HEK293 (cell line): ENCODE measurements around the gene KRTAP10-10.
A peak's percentile ranks its signal among the peaks of the same experiment; 100 is the strongest.

Source experiments
- CTCF ChIA-PET: fragments of 350-600 bp; formaldehyde crosslinking; extraction: SDS; loops from one replicate; lab custom pipeline; 2021; ENCODE audit warnings: antibody characterized with exemption; lab: Yijun Ruan, JAX
- POLR2A ChIA-PET: fragments of 300-600 bp; formaldehyde crosslinking; extraction: SDS; loops from one replicate; lab custom pipeline; 2020; ENCODE audit warnings: antibody characterized with exemption, inconsistent platforms; lab: Yijun Ruan, JAX
- H3K27ac ChIP-seq: fragments of 200-500 bp; sonication (Bioruptor generic); 2 replicates; pipeline ENCODE4 v1.5.1; 2014; ENCODE audit warnings: low read depth, low read length, control low read depth, inconsistent platforms; ENCODE audit errors: extremely low read depth
- H3K36me3 ChIP-seq, 2 experiments: fragments of 200-500 bp in 1 of 2; sonication (Bioruptor generic) in 1 of 2; 1 replicate in 1 of 2; 2 replicates in 1 of 2; pipeline ENCODE4 v1.5.1; 2014 to 2017; ENCODE audit warnings: inconsistent platforms in 2 of 2, low read length in 2 of 2; ENCODE audit not compliant: control insufficient read depth in 2 of 2, insufficient read depth in 1 of 2
- H3K4me1 ChIP-seq: fragments of 200-500 bp; sonication (Bioruptor generic); 2 replicates; pipeline ENCODE4 v1.5.1; 2014; ENCODE audit warnings: mild to moderate bottlenecking, low read length, inconsistent platforms; ENCODE audit not compliant: control insufficient read depth, insufficient read depth
- H3K4me3 ChIP-seq: 2 replicates; pipeline ENCODE4 v1.5.1; 2011; ENCODE audit warnings: low read depth, mild to moderate bottlenecking, control low read depth, low read length, moderate library complexity
- H3K9me3 ChIP-seq: fragments of 200-500 bp; sonication (Bioruptor generic); 2 replicates; pipeline ENCODE4 v1.5.1; 2014; ENCODE audit warnings: low read depth, low read length, inconsistent platforms; ENCODE audit not compliant: control insufficient read depth, insufficient read depth
- BCL11A ChIP-seq: fragments of 450-650 bp; formaldehyde crosslinking; IDR thresholded peaks from 2 replicates; pipeline ENCODE4 v1.5.1; 2016; ENCODE audit warnings: low read depth, missing biosample characterization, missing genetic modification characterization
- BCL6B ChIP-seq: fragments of 450-650 bp; formaldehyde crosslinking; IDR thresholded peaks from 2 replicates; pipeline ENCODE4 v1.5.1; 2017; ENCODE audit warnings: missing biosample characterization, missing genetic modification characterization
- KLF8 ChIP-seq: fragments of 450-650 bp; formaldehyde crosslinking; IDR thresholded peaks from 2 replicates; pipeline ENCODE4 v1.5.1; 2016; ENCODE audit warnings: missing biosample characterization, missing genetic modification characterization
- MEIS1 ChIP-seq: sonication (generic); formaldehyde crosslinking; IDR thresholded peaks from 2 replicates; pipeline ENCODE4 v1.8.1; 2022; ENCODE audit warnings: missing genetic modification reagents, mild to moderate bottlenecking, borderline replicate concordance
- PBX3 ChIP-seq: sonication (generic); formaldehyde crosslinking; IDR thresholded peaks from 2 replicates; pipeline ENCODE4 v1.8.1; 2022; ENCODE audit warnings: mild to moderate bottlenecking, moderate library complexity, missing genetic modification reagents
- PRDM10 ChIP-seq: fragments of 450-650 bp; formaldehyde crosslinking; IDR thresholded peaks from 2 replicates; pipeline ENCODE4 v1.5.1; 2016; ENCODE audit warnings: missing biosample characterization, missing genetic modification characterization
- SCRT2 ChIP-seq: fragments of 450-650 bp; formaldehyde crosslinking; IDR thresholded peaks from 2 replicates; pipeline ENCODE4 v1.5.1; 2016; ENCODE audit warnings: missing biosample characterization, missing genetic modification characterization
- TCF7L2 ChIP-seq: IDR thresholded peaks from 2 replicates; pipeline ENCODE4 v1.6.1; 2011; ENCODE audit warnings: low read depth, mild to moderate bottlenecking, inconsistent platforms, low read length, moderate library complexity, borderline replicate concordance
- ZNF274 ChIP-seq, 2 experiments: fragments of 200-500 bp in 1 of 2; fragments of 450-650 bp in 1 of 2; sonication (Bioruptor generic) in 1 of 2; formaldehyde crosslinking in 1 of 2; IDR thresholded peaks; 2 replicates each; pipeline versions ENCODE4 v1.5.1 to v1.6.1; 2014 to 2016; ENCODE audit warnings: borderline replicate concordance in 1 of 2, inconsistent platforms in 1 of 2, low read length in 1 of 2, missing biosample characterization in 1 of 2, missing genetic modification characterization in 1 of 2
- ZNF302 ChIP-seq: fragments of 450-650 bp; formaldehyde crosslinking; IDR thresholded peaks from 2 replicates; pipeline ENCODE4 v1.5.1; 2016; ENCODE audit warnings: missing biosample characterization, missing genetic modification characterization, low read depth
- ZNF324 ChIP-seq: fragments of 450-650 bp; formaldehyde crosslinking; IDR thresholded peaks from 2 replicates; pipeline ENCODE4 v1.5.1; 2016; ENCODE audit warnings: missing biosample characterization, missing genetic modification characterization
- ZNF362 ChIP-seq: fragments of 450-650 bp; formaldehyde crosslinking; IDR thresholded peaks from 2 replicates; pipeline ENCODE4 v1.5.1; 2016; ENCODE audit warnings: missing biosample characterization, missing genetic modification characterization
- ZNF398 ChIP-seq: fragments of 450-650 bp; formaldehyde crosslinking; IDR thresholded peaks from 2 replicates; pipeline ENCODE4 v1.5.1; 2017; ENCODE audit warnings: missing biosample characterization, missing genetic modification characterization
- ZNF488 ChIP-seq: fragments of 450-650 bp; formaldehyde crosslinking; IDR thresholded peaks from 2 replicates; pipeline ENCODE4 v1.5.1; 2016; ENCODE audit warnings: missing biosample characterization, missing genetic modification characterization
- ZNF513 ChIP-seq: fragments of 450-650 bp; IDR thresholded peaks from 2 replicates; pipeline ENCODE4 v1.5.1; 2018; ENCODE audit warnings: missing biosample characterization, missing genetic modification characterization
- ZNF670 ChIP-seq: fragments of 450-650 bp; formaldehyde crosslinking; IDR thresholded peaks from 2 replicates; pipeline ENCODE4 v1.5.1; 2016; ENCODE audit warnings: missing biosample characterization, missing genetic modification characterization, low read depth
- ZNF76 ChIP-seq: fragments of 450-650 bp; formaldehyde crosslinking; IDR thresholded peaks from 2 replicates; pipeline ENCODE4; 2016; ENCODE audit warnings: low read depth, missing biosample characterization, missing genetic modification characterization, borderline replicate concordance
- ZNF830 ChIP-seq: fragments of 450-650 bp; IDR thresholded peaks from 2 replicates; pipeline ENCODE4 v1.5.0; 2018; ENCODE audit warnings: missing biosample characterization, missing genetic modification characterization, low read depth, mild to moderate bottlenecking, moderate library complexity

Gene KRTAP10-10

GRCh38 chr21:44681861-44682579 is 44.9 kb downstream of the KRTAP10-10 start, which contains the start of gene KRTAP12-1:
TSS of gene KRTAP12-1 (minus strand) at chr21:44682163. CDS start at chr21:44682123, 40 bp downstream.
- ChIA-PET POLR2A (no interaction called here), CTCF (interaction anchor here (0.6 to 1.2 kb wide), 4 partner anchors 60 to 560 kb away, joined by 3 to 4 read pairs (median 4); no protein-coding TSS in a partner anchor)
- TF ChIP-seq SCRT2 (tag by site-specific recombination) (peak; percentile 66), KLF8 (tag by site-specific recombination) (no peak), ZNF362 (tag by site-specific recombination) (no peak)

GRCh38 chr21:44682580-44683151 is 45.5 kb downstream of the KRTAP10-10 start:
- H3K27ac ChIP-seq: no peak overlapping the region
- no peak overlapping the region for H3K4me3 ChIP-seq
- TF ChIP-seq ZNF398 (tag by site-specific recombination) (no peak), ZNF274 (IDR thresholded peaks at IDR 0.05; ENCODE audit: low read length) (no peak), ZNF274 (tag by site-specific recombination; IDR thresholded peaks at IDR 0.05; ENCODE audit: borderline replicate concordance) (no peak), ZNF513 (no peak), BCL6B (tag by site-specific recombination) (no peak), PRDM10 (no peak), ZNF302 (tag by site-specific recombination) (no peak), BCL11A (tag by site-specific recombination) (no peak), TCF7L2 (no peak), ZNF76 (tag by site-specific recombination) (no peak), ZNF670 (tag by site-specific recombination) (no peak), ZNF488 (no peak), PBX3 (CRISPR knock-in tag) (no peak), ZNF324 (tag by site-specific recombination) (no peak), MEIS1 (CRISPR knock-in tag) (no peak), ZNF830 (tag by site-specific recombination) (no peak)
- ChIA-PET CTCF (interaction anchor here (0.6 to 1.2 kb wide), 3 partner anchors 59 to 560 kb away, joined by 3 to 4 read pairs (median 3); no protein-coding TSS in a partner anchor), POLR2A (no interaction called here)
- H3K9me3 ChIP-seq: no peaks in the 10 kb centered on the region
- no peaks in the 10 kb centered on the region for H3K36me3 ChIP-seq
- no peaks in the 10 kb centered on the region for H3K4me1 ChIP-seq

More at GRCh38 chr21:44681861-44682579, 44.9 kb downstream of the KRTAP10-10 start, which contains the start of gene KRTAP12-1:
- no peak within 1 kb of the TSS for H3K27ac ChIP-seq
- H3K4me1 ChIP-seq: no peaks in the 10 kb centered on the region
- no peaks in the 10 kb centered on the region for H3K36me3 ChIP-seq
- no peaks in the 10 kb centered on the region for H3K9me3 ChIP-seq
- no peak within 1 kb of the TSS for H3K4me3 ChIP-seq
